MG63 (cell line): ENCODE measurements around the gene PRAMEF5. TPM values are rescaled to one million over a fixed set of nuclear protein-coding genes. Genes with fewer than 3 reads are reported as not detected.
"Not testable (repeated sequence)": the region's sequence is repeated elsewhere in the genome, so short reads cannot be mapped to it uniquely, and the experiment has no call there.

Experiments used
- DNase-seq: peaks from one replicate; pipeline ENCODE4 v3.0.0-alpha.2; 2020
- H3K27me3 ChIP-seq: fragments of 250-450 bp; sonication (Bioruptor Pico); 2 replicates; pipeline ENCODE4 v1.5.1; 2020; ENCODE audit warnings: mild to moderate bottlenecking, moderate library complexity
- H3K36me3 ChIP-seq: fragments of 250-450 bp; sonication (Bioruptor Pico); 2 replicates; pipeline ENCODE4 v1.5.1; 2020; ENCODE audit warnings: mild to moderate bottlenecking, moderate library complexity
- H3K4me3 ChIP-seq: fragments of 250-450 bp; sonication (Bioruptor Pico); 2 replicates; pipeline ENCODE4 v1.5.1; 2020; ENCODE audit warnings: mild to moderate bottlenecking, moderate library complexity
- H3K9me3 ChIP-seq: fragments of 250-450 bp; sonication (Bioruptor Pico); 2 replicates; pipeline ENCODE4 v1.5.1; 2020; ENCODE audit warnings: mild to moderate bottlenecking, moderate library complexity
- total RNA-seq: library from RNA; depleted of rRNA; stranded (reverse); fragments of >200 nt; shearing (Covaris generic); gene quantifications from 2 replicates; pipeline ENCODE4 v1.2.3, GENCODE V29; 2014; ENCODE audit warnings: low replicate concordance; rRNA removed

PRAMEF5 gene
- total RNA-seq, 1 experiment from 2014 or later = not detected

DNA sequence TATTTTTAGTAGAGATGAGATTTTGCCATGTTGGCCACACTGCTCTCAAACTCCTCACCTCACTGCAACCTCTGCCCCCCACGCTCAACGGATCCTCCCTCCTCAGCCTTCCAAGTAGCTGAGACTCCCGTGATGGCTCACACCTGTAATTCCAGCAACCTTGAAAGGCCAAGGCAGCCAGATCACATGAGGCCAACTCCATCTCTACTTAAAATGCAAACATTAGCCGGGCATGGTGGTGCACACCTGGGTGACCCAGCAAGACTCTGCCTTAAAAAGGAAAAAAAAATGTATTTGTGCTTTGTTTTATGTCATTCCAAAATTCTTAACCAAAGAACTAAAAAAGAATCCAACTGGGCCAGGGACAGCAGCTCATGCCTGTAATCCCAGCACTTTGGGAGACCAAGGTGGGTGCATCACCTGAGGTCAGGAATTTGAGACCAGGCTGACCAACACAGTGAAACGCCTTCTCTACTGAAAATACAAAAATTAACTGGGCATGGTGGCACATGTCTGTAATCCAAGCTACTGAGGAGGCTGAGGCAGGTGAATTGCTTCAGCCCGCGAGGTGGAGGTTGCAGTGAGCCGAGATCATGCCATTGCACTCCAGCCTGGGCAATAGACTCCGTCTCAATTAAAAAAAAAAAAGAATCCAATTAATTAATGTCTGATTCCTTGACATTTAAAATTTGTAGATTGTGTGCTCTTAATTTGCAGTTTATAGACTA is 10.3 kb upstream of the PRAMEF5 start:
- not testable (repeated sequence) for H3K27me3 ChIP-seq, H3K9me3 ChIP-seq, H3K4me3 ChIP-seq, DNase-seq, H3K36me3 ChIP-seq

DNA sequence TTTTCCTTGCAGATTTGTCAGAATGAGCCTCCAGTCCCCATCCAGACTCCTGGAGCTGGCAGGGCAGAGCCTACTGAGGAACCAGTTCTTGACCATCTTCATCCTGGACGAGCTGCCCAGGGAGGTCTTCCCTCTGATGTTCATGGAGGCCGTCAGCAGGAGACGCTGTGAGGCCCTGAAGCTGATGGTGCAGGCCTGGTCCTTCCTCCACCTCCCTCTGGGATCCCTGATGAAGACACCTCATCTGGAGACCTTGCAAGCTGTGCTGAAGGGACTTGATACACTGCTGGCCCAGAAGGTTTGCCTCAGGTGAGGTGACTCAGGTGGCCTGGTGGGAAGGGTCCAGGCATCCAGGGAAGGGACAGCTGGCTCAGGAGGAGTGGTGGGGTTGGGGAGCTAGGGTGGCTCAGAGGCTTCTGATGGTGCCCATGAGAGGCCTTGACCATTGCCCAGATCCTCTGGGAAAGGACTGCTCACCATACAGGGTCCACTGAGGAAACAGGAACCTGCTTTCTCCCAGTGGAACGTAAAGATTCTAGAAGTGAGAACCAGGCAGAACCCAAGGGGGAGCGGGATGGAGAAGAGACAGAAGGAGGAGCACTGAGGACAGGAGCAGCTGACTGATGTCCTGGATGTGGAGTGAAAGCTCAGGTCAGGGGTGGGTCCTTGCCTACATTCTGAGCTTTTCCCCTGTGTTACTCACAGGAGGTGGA is 8.0 kb upstream of the PRAMEF5 start:
- not testable (repeated sequence) for DNase-seq, H3K4me3 ChIP-seq, H3K9me3 ChIP-seq, H3K36me3 ChIP-seq, H3K27me3 ChIP-seq

DNA sequence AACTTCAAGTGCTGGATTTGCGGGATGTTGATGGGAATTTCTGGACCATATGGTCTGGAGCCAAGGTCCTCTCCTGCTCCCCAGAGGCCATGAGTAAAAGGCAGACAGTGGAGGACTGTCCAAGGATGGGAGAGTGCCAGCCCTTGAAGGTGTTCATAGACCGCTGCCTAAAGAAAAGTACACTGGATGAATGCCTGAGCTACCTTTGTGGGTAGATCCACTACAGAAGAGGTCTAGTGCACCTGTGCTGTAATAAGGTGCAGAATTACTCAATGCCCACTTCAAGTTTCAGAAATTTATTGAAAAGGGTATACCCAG is 7.5 kb upstream of the PRAMEF5 start:
- H3K4me3 ChIP-seq, H3K36me3 ChIP-seq, H3K9me3 ChIP-seq, DNase-seq, H3K27me3 ChIP-seq: not testable (repeated sequence)

DNA sequence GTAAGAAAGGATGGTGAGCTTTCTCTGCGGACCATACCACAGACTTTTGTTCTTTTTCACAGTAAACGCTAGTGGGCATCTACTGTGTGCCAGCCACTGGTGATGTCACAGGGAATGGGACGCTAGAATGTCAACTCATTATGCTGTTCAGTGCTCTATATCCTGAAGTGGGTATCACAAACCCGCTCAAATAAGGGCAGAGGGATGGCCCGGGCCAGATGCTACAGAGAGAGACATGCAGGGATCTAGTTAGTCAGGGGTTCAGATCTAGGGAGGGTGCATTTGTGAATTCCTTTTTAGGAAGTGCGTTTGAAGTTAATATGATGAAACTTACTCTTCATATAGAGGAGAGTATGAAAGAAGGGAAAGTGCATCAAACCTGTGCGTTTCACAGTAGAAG is 6.9 kb upstream of the PRAMEF5 start:
- DNase-seq, H3K36me3 ChIP-seq, H3K4me3 ChIP-seq: not testable (repeated sequence)

DNA sequence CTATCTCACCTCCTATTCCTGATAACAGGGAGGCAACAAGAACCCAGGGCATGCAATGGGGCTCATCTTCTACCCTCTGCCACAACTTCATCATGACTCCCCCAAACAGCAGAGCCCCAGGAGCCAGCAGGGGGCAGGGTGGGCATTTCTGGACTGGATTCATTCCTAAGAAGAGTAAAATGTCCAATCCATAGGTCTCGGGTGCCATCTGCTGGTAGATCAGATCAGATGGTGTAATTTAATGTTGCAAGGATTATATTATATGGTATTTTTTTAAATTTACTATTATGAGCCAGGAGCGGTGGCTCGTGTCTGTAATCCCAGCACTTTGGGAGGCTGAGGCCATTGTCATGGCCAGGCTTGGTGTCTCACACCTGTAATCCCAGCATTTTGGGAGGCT is 11.1 kb downstream of the PRAMEF5 start:
- DNase-seq, H3K27me3 ChIP-seq, H3K36me3 ChIP-seq, H3K4me3 ChIP-seq, H3K9me3 ChIP-seq: not testable (repeated sequence)

More for the DNA sequence above, 6.9 kb upstream of the PRAMEF5 start:
- not testable (repeated sequence) for H3K9me3 ChIP-seq, H3K27me3 ChIP-seq

DNA sequence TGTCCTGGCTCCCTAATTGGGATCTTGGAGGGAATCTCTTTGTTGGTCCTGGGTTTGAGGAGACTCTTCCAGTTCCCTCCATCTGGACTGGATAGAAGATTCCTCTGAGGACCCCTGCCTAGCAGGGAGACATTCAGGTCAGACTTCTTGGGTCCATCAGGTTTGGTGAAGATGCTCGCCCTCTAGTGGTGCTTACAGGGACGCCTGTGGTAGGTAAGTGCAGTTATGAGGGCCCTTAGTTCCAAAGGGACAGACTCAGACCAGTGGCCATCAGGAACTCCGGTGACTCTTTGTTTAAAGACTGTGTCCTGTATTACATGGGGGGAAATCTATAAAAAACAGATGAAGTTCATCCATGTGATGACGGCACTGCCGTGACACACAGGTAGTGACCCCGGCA is 23.0 kb downstream of the PRAMEF5 start:
- H3K36me3 ChIP-seq, H3K4me3 ChIP-seq, H3K9me3 ChIP-seq, DNase-seq, H3K27me3 ChIP-seq: not testable (repeated sequence)

DNA sequence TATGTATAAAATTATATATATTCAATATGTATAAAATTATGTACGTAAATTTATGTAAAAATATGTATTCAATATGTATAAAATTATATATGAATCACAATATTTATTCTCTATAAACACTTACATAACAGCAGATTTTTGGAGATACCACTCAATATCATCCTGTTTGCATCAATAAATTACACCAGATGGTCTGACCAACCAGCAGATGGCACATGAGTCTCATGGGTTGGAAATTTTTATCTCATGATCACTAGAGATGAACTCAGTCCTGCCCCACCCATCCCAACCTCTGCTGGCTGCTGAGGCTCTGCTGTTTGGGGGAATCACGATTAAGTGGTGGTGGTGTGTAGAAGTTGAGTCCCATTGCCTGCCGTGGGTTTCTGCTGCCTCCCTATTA is 25.6 kb downstream of the PRAMEF5 start:
- not testable (repeated sequence) for H3K4me3 ChIP-seq, H3K27me3 ChIP-seq, DNase-seq, H3K36me3 ChIP-seq, H3K9me3 ChIP-seq

DNA sequence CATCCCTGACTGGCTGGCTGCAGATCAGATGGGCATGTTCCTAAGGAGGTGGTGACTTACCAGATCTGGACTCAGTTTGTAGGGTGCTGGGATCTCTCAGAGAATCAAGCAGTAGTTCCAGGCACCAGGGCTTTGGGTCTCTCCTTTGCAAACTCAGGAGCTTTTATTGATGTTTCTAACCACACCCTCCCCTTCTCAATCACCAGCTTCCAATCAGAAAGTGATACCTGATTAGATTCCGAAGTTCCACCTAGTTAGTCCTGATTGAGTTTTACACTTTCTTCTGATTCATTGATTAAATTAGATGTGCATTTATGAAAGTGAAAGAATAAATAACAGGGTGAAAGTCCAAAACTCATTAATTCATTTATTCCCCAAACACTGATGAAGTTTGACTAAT is 31.0 kb downstream of the PRAMEF5 start, which contains the start of gene PRAMEF8:
TSS of gene PRAMEF8 (minus strand) at position 101 of the 400 bp plus-strand sequence. CDS start 1,046 bp downstream, outside the sequence.
- not testable (repeated sequence) for H3K36me3 ChIP-seq, H3K4me3 ChIP-seq, H3K9me3 ChIP-seq, H3K27me3 ChIP-seq, DNase-seq

DNA sequence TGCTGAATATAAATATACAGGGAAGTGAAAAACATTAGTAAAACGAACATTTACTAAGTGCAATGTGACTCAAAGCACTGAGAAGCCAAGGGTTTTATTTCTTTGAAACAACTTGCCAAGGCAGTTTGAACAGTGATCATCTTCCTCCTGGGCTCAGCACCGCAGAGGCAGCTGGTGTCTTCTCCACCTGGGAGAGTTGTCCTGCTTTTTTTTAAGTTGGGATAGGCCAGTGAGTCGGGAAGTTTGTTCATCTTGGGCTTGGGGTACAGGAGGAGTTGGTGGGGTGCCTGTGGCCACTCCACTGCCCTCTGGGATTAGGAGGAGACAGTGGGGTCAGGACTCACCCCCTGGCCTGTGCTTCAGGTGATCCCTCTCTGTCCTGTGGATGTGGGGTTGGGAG is 35.0 kb downstream of the PRAMEF5 start:
- H3K36me3 ChIP-seq, H3K9me3 ChIP-seq, H3K27me3 ChIP-seq, H3K4me3 ChIP-seq, DNase-seq: not testable (repeated sequence)

DNA sequence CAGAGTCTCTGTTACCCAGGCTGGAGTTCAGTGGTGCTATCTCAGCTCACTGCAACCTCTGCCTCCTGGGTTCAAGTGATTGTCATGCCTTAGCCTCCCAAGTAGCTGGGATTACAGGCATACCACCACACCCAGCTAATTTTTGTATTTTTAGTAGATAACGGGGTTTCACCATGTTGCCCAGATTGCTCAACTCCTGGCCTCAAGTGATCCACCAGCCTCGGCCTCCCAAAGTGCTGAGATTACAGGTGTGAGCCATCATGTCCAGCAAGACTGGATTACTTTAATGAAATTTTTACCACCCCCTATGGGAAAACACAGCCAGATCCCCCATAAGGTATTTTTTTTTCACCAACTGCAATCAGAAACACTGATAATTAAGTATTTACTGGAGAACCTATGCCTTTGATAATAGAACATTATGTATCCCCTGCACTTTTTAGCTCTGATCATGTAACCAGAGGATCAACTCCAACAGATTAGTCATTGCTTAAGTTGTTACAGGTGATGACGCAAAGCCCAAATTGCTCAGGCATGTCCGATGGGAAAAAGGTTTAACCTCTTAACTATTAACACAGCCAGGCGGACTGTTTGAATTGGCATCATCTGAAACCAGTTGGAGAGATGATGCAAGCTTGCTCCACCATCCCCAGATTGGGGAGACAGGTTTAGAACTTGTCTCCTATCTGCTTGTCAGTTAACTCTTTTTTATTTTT is 43.4 kb downstream of the PRAMEF5 start:
- H3K9me3 ChIP-seq, H3K36me3 ChIP-seq, DNase-seq, H3K27me3 ChIP-seq, H3K4me3 ChIP-seq: not testable (repeated sequence)

DNA sequence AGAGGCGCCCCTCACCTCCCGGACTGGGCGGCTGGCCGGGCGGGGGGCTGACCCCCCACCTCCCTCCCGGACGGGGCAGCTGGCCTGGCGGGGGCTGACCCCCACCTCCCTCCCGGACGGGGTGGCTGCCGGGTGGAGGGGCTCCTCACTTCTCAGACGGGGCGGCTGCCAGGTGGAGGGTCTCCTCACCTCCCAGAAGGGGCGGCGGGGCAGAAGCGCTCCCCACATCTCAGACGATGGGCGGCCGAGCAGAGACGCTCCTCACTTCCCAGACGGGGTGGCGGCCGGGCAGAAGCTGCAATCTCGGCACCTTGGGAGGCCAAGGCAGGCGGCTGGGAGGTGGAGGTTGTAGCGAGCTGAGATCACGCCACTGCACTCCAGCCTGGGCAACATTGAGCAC is 44.7 kb downstream of the PRAMEF5 start:
- DNase-seq, H3K9me3 ChIP-seq, H3K4me3 ChIP-seq, H3K27me3 ChIP-seq, H3K36me3 ChIP-seq: not testable (repeated sequence)

DNA sequence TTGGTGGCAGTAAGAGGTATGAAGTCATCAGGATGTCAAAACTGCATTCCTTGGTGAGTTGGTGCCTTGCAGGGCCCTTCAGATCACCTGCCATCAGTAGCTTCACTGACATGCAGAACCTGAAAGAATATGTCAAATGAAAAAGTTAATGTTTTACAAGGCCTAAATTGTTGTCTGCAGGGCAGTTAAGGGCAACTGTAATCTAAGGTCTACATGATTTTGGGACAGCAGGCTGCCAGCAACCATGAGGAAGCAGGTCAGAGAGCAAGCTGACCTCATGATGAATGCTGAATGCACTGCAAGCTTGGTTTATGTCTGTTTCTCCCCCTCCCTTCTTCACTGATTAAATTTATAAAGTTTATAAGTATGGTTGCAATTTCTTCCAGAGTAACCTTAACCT is 48.2 kb downstream of the PRAMEF5 start:
- H3K4me3 ChIP-seq, H3K27me3 ChIP-seq, DNase-seq, H3K36me3 ChIP-seq, H3K9me3 ChIP-seq: not testable (repeated sequence)

DNA sequence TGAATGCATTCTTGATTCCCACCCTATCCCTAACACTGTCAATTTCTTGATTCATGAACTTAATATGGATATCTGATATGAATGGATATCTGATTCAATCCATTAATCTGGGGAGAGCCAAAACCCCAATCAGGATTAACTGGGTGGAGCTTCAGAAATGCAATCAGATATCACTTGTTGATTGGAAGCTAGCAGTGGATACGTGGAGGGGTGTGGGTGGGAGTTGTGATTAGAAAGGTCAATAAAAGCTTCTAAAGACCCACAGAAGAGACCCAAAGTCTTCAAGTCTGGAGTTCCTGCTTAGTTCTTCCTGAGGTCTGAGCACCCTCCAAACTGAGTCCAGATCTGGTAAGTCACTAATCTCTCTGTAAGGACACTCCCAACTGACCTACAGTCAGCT is 49.2 kb downstream of the PRAMEF5 start, which contains the start of gene PRAMEF33:
TSS of gene PRAMEF33 (plus strand) at position 301 of the 400 bp plus-strand sequence. CDS start 2,416 bp downstream, outside the sequence.
- H3K4me3 ChIP-seq, H3K36me3 ChIP-seq, H3K27me3 ChIP-seq, DNase-seq, H3K9me3 ChIP-seq: not testable (repeated sequence)

Other genes with a start within 250 kb of the PRAMEF5 start
- not detected in 2 replicates for gene PRAMEF27, start 197.6 kb upstream of the PRAMEF5 start, total RNA-seq
- not detected in 2 replicates for gene HNRNPCL3, start 193.4 kb upstream of the PRAMEF5 start, total RNA-seq
- gene PRAMEF25, start 183.4 kb upstream of the PRAMEF5 start, total RNA-seq = not detected in 2 replicates
- gene HNRNPCL2, start 137.3 kb upstream of the PRAMEF5 start, total RNA-seq = not detected in 2 replicates
- gene PRAMEF26, start 98.2 kb upstream of the PRAMEF5 start, total RNA-seq = not detected in 2 replicates
- not detected in 2 replicates for gene HNRNPCL4, start 88.6 kb upstream of the PRAMEF5 start, total RNA-seq
- not detected in 2 replicates for gene PRAMEF9, start 82.3 kb upstream of the PRAMEF5 start, total RNA-seq
- not detected in 2 replicates for gene PRAMEF13, start 52.8 kb upstream of the PRAMEF5 start, total RNA-seq
- not detected in 2 replicates for gene PRAMEF18, start 28.0 kb upstream of the PRAMEF5 start, total RNA-seq
- gene PRAMEF8, start 30.9 kb downstream of the PRAMEF5 start, total RNA-seq = not detected in 2 replicates
- gene PRAMEF33, start 49.3 kb downstream of the PRAMEF5 start, total RNA-seq = not detected in 2 replicates
- gene PRAMEF15, start 61.4 kb downstream of the PRAMEF5 start, total RNA-seq = not detected in 2 replicates
- gene PRAMEF14, start 92.9 kb downstream of the PRAMEF5 start, total RNA-seq = not detected in 2 replicates
- not detected in 2 replicates for gene PRAMEF19, start 117.7 kb downstream of the PRAMEF5 start, total RNA-seq
- not detected in 2 replicates for gene PRAMEF17, start 135.4 kb downstream of the PRAMEF5 start, total RNA-seq
- gene PRAMEF20, start 156.3 kb downstream of the PRAMEF5 start, total RNA-seq = not detected in 2 replicates